KMS-11 (cell line): ENCODE measurements around the gene PPM1N.
A peak's percentile ranks its signal among the peaks of the same experiment; 100 is the strongest.

Experiments used
- H2AFZ ChIP-seq: fragments of 200-600 bp; sonication (generic); 2 replicates; pipeline ENCODE4 v1.6.1; 2016; ENCODE audit warnings: antibody characterized with exemption, mixed run types, low read depth
- H3K27ac ChIP-seq: fragments of 200-600 bp; sonication (generic); 2 replicates; pipeline ENCODE4 v1.6.1; 2016; ENCODE audit warnings: mild to moderate bottlenecking, mixed run types
- H3K27me3 ChIP-seq: fragments of 200-600 bp; sonication (generic); 2 replicates; pipeline ENCODE4 v1.6.1; 2017; ENCODE audit warnings: mild to moderate bottlenecking, low read depth, mixed run types, moderate library complexity; ENCODE audit not compliant: insufficient read depth
- H3K36me3 ChIP-seq: fragments of 200-600 bp; sonication (generic); 2 replicates; pipeline ENCODE4 v1.6.1; 2017; ENCODE audit warnings: mild to moderate bottlenecking, mixed run types; ENCODE audit not compliant: insufficient read depth
- H3K4me1 ChIP-seq: fragments of 200-600 bp; sonication (generic); 2 replicates; pipeline ENCODE4 v1.6.1; 2016; ENCODE audit warnings: mild to moderate bottlenecking, low read depth, mixed run types; ENCODE audit not compliant: poor library complexity, severe bottlenecking
- H3K4me2 ChIP-seq: fragments of 200-600 bp; sonication (generic); 2 replicates; pipeline ENCODE4 v1.7.0; 2016; ENCODE audit warnings: mild to moderate bottlenecking, mixed run types
- H3K4me3 ChIP-seq: fragments of 200-600 bp; sonication (generic); IDR thresholded peaks from 2 replicates; pipeline ENCODE4 v1.6.1; 2017; ENCODE audit warnings: low read depth, low read length, mixed read lengths; ENCODE audit not compliant: insufficient read depth
- H3K79me2 ChIP-seq: fragments of 200-600 bp; sonication (generic); 2 replicates; pipeline ENCODE4 v1.6.1; 2016; ENCODE audit warnings: low read depth, mixed run types; ENCODE audit not compliant: insufficient read depth
- H3K9ac ChIP-seq: fragments of 200-600 bp; sonication (generic); 2 replicates; pipeline ENCODE4 v1.6.1; 2016; ENCODE audit warnings: mild to moderate bottlenecking, mixed run types
- H4K20me1 ChIP-seq: fragments of 200-600 bp; sonication (generic); 2 replicates; pipeline ENCODE4 v1.6.1; 2016; ENCODE audit warnings: mild to moderate bottlenecking, mixed run types; ENCODE audit not compliant: insufficient read depth
- CTCF ChIP-seq: fragments of 200-600 bp; sonication (generic); conservative IDR thresholded peaks from 2 replicates; pipeline ENCODE4 v1.6.1; 2017; ENCODE audit warnings: low read depth, mild to moderate bottlenecking, antibody characterized with exemption, low read length, moderate library complexity, mixed read lengths

Gene PPM1N

GRCh38 chr19:45501730-45502014, 3.4 kb downstream of the PPM1N start:
- Histone ChIP-seq H3K36me3 (no peaks in the 10 kb centered on the region), H4K20me1 (no peaks in the 10 kb centered on the region), H3K27ac (no peak overlapping the region), H3K9ac (no peak overlapping the region), H3K4me2 (no peak overlapping the region), H3K4me1 (peaks cover 20% of the 10 kb centered on the region), H3K79me2 (no peaks in the 10 kb centered on the region), H3K4me3 (no peak overlapping the region), H2AFZ (no peak overlapping the region), H3K27me3 (peaks cover 2% of the 10 kb centered on the region; the same call in 1 of the 2 replicates)
- no peak for TF ChIP-seq CTCF

GRCh38 chr19:45502111-45502510, 3.9 kb downstream of the PPM1N start:
- Histone ChIP-seq H3K36me3 (no peaks in the 10 kb centered on the region), H3K4me1 (peaks cover 20% of the 10 kb centered on the region), H3K4me2 (no peak overlapping the region), H3K9ac (no peak overlapping the region), H3K27me3 (peaks cover 2% of the 10 kb centered on the region; the same call in 1 of the 2 replicates), H3K27ac (no peak overlapping the region), H3K4me3 (no peak overlapping the region), H3K79me2 (no peaks in the 10 kb centered on the region), H2AFZ (no peak overlapping the region), H4K20me1 (no peaks in the 10 kb centered on the region)
- TF ChIP-seq CTCF = no peak

GRCh38 chr19:45503909-45504308, 5.7 kb downstream of the PPM1N start:
- no peak overlapping the region for H2AFZ ChIP-seq
- no peak overlapping the region for H3K27ac ChIP-seq
- peaks cover 21% of the 10 kb centered on the region for H3K4me1 ChIP-seq
- H3K9ac ChIP-seq = no peak overlapping the region
- 0 out of 2 replicates have a peak, but pooled peaks cover 2% of the 10 kb centered on the region for H3K27me3 ChIP-seq
- H3K36me3 ChIP-seq = no peaks in the 10 kb centered on the region
- no peak for TF ChIP-seq CTCF
- no peaks in the 10 kb centered on the region for H4K20me1 ChIP-seq
- no peak overlapping the region for H3K4me2 ChIP-seq
- H3K79me2 ChIP-seq = peaks cover 8% of the 10 kb centered on the region; the same call in 1 of the 2 replicates
- H3K4me3 ChIP-seq = no peak overlapping the region

- Histone ChIP-seq H2AFZ (peak overlapping the region; percentile 76; the same call in 1 of the 2 replicates), H3K36me3 (no peaks in the 10 kb centered on the region), H3K4me2 (peak overlapping the region; percentile 79), H3K4me3 (no peak overlapping the region), H3K79me2 (peaks cover 13% of the 10 kb centered on the region; the same call in 1 of the 2 replicates), H4K20me1 (no peaks in the 10 kb centered on the region), H3K27me3 (0 out of 2 replicates have a peak, but pooled peaks cover 2% of the 10 kb centered on the region), H3K4me1 (peaks cover 13% of the 10 kb centered on the region), H3K27ac (no peak overlapping the region), H3K9ac (peak overlapping the region; percentile 65; the same call in 1 of the 2 replicates)
- no peak for TF ChIP-seq CTCF
These were observed 7.1 kb downstream of the PPM1N start for GRCh38 chr19:45505151-45505995.
